GM21723 (cell line): ENCODE data around the gene NEDD9.

Source experiments
- ATAC-seq: cut with Tn5 transposase; IDR thresholded peaks from one replicate; pipeline ENCODE4 v1.9.1; 2021; ENCODE audit warnings: mild to moderate bottlenecking, moderate library complexity; ENCODE audit not compliant: unreplicated experiment

The NEDD9 gene

DNA sequence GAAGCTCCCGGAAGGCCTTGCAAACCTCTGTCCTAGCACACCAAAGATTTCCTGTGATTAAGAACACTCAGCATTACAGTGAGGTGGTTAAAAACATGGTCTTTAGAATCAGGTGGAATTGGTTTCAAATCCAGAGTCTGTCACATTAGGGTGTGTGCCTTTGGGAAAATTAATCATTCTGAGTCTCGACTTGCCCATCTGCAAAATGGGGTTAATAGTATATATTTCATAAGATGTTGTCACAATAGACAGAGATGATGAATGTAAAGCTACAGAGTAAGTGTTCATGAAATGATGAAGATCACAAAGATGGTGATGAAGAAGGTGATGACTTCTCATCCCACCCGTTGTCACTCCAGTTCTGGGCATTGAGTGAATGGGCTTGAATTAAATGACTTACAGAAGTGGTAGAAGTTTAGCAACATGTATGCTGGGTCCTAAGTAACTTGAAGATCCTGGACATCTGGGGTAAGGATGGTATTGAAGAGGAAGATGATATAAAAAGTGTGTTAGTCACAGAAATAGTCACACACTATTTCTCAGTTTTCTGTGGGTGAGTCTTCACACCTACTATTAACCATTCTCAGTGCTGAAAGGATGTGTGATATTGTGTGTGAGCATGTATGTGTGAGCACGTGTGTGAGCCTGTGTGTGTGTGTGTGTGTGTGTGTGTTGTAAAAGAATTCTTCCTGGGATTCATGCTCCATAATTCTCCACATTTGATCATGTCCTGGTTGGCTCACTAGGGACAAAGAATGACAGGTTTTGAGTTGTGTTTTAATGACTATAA lies 28.0 kb upstream of the NEDD9 start:
- no peak for ATAC-seq

DNA sequence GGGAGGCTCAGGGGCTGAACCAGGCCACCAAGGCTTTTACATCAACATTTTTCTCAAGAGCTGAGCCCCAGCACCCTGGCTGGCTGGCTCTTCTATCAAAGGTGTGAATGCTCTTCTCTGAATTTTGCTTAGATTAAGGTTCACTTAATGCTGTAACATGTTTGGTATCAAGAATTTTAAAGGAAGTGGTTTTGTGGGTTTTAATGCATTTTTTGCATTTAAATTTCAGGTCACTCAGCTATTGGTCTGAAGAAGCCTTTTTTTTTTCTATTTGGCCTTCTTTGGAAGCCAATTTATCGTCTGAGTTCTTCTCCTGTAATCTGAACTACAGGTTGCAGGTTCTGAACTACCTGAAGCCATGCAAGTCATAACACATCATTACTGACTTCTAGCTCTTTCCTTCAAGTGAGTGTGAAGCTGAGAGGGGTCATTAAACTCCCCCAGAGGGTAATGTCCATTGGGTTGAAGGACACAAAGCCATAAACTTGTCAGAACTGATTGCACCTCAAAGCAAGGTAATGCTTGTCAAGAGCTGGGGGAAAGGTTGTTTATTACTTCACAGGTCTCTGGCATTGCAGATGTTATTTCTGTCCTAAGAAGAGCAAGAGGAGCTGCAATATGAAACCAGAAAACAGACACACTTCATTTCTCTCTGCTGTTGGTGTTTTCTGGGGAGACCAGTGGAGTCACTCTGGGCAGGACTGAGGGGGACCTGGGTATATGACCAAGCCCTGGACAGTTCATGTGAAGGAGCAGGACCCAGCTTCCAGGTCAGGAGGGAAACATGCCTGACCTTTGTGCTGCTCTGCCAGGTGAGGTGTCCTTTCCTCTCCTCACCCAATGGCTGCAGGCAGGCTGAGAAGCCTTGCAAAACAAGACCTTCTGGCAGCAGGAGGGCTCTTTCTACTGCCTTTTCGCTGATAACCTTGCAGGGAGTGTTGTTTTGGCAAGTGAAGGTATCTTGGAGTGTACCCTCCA lies 26.1 kb upstream of the NEDD9 start:
- ATAC-seq, result peak; percentile 85

- no peak for ATAC-seq
Observed at GRCh38 chr6:11255610-11256009, 23.1 kb upstream of the NEDD9 start.

DNA sequence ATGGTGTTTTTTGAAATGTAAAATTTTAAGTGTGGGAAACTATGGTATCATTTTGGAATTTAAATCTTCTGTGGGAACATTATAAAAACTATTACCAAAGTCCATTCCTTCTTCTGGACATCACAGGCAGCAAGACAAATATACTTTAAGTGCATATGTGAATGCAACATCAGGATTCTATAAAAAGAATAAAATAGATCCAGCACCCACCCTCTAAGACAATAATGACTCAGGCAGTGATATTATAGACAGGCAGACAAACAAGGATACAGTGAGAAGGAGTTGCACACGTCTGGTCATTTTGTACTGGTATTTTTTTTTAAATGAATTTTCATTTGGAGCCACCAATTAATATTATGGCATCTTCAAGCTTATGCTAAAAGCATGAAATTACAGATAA lies 21.1 kb upstream of the NEDD9 start:
- ATAC-seq, result no peak

GRCh38 chr6:11251553-11252360 lies 19.3 kb upstream of the NEDD9 start:
- ATAC-seq, result no peak

GRCh38 chr6:11250108-11250507 lies 17.6 kb upstream of the NEDD9 start:
- ATAC-seq, result no peak

GRCh38 chr6:11248974-11249761 lies 16.7 kb upstream of the NEDD9 start:
- ATAC-seq, result no peak

- no peak for ATAC-seq
Observed at GRCh38 chr6:11246722-11247121, 14.3 kb upstream of the NEDD9 start.

DNA sequence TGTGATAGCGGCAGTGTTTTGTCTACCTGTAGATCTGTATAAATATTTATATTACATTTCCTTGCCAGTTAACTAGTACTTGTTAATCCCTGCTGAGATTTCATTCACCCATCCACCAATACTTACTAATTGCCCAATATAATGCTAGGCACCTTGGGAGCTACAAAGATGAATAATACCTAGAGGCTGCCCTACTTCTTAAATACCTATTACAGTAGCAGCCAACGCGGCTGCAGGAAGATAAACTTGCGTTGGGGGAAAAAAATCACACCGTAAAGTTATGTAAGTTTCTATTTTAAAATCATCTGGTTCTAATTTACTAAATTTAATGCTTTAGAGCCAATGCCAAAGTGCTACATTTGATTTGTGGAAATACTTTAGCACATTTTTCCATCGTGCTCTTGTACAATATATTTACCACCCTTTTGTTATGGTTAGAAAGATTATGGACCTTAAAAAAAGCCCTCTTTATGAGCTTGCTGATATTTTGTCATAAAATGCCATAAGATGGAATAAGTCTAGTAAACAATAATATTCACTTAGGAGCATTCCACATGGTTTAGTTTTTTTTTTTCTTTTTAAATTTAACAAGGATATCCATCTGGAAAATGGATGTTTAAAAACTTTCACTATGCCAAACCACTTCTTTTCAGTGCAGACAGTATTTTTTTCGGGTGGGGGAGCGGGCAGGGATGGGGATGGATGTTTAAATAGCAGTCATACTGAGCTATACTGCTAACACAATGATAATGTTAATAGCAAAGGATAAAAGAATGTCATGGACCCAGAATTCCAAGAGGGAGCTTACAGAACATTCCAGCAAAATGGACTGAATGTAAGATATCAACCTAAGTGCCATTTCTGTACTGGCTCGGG lies 13.2 kb upstream of the NEDD9 start:
- no peak for ATAC-seq

DNA sequence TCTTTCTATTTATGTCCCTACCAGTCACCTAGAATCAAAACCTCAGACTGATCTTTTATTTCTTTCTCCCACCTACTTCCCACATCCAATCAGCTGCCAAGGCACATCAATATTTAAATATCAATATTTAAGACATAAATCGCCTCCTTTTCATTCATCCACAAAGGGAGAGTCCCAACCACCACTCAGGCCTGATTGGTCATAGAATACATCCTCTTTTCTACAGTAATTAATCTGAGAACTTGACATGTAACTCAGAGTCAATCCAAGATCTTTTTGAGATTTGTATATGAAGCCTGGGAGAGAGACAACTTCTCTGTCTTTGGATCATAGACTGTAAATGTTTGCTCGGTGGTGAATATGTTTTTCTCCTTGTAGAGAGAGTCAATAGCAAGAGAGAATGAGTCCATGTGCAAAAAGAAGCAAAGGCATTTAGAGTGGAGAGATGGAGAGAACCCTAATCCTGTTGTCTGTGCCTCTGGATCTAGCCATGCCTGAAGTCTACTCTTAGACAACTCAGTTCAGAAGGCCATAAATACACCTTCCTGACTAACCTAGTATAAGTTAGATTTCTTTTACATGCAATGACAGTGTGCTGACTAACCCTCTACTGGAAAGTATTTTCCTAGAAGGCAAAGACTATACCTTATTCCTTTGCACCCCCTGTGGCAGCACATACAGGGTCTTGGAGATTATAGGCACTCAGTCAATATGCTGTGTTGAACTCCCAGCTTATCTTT lies 12.1 kb upstream of the NEDD9 start:
- ATAC-seq, result no peak

DNA sequence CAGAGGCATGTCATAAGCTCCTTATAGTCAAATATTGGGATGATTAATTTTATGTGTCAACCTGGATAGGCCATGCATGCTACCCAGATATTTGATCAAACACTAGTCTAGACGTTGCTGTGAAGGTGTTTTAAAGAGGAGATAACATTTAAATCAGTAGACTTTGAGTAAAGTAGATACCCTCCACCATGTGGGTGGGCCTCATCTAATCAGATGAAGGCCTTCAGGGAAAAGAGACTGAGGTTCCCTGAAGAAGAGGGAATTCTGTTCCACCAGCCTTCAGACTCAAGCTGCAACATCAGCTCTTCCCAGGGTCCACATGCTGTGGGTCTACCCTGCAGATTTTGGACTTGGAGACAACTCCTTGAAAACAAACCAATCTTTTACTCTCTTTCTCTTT lies 11.4 kb upstream of the NEDD9 start:
- no peak for ATAC-seq

DNA sequence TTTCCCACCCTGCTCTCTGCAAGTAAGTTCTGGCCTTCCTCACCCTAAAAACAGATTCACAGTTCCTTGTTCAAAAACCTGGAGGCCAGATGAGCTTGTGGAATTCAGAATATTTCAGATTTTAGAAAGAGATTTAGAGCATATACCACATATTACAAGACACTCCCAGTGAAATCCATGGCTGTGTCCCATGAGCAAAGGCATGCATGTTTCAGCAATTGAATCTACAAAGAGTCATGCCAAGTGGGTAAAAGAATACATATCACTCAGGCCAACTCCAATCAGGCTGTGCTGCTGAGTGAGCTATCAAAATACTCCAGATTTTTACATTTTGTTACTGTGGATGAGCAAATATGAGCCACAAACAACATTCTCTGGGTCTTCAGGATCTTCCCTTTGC lies 10.2 kb upstream of the NEDD9 start:
- no peak for ATAC-seq

- ATAC-seq, result no peak
Observed at GRCh38 chr6:11241793-11242201, 9.3 kb upstream of the NEDD9 start.

DNA sequence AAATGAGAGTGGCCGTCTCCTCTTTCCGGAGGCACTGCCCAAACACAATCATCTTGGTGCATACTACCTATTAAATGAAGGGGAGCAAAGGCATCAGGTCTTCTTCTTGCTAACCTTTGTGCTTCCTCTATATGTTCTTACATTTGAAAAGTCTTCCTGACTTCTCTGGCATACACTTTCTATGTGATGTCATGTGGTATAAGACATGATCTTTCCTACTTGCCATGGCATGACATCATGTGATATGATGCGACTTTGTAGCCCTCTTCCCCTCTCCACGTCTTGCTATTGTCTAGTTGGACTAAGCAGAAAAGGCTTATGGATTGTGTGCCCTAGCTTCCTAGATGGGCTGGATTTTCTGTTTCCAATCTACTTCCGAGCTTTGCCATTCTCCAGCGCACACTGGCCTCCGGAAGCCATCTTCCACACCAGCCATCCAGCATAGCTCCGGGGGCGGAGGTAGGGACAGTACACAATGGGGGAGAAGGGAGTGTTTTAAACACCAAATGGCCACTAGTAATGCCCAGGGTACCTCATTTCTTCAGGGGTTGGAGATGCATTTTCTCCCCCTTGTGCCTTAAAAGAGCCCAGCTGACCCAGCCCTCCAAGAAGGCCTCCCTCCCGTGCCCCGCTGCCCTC lies 8.8 kb upstream of the NEDD9 start:
- ATAC-seq, result no peak

DNA sequence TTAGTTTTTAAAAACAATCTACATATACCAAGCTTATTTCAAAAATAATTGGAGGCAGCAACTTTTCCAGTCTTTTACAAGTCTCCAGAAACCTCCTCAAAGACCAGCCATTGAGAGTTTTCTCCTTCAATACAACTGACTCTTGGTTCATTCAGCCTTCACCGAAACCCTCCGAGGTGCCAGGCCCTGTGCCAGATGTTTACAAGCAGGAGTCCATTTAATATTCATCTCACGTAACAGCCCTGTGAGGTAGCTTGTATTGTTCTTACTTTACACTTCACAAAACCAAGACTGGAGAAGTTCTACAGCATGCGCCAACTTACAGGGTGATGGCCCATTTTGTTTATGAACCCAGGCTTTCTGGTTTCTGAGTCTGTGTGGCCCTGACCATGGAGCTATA lies 5.5 kb upstream of the NEDD9 start:
- ATAC-seq, result no peak

GRCh38 chr6:11237428-11237827 lies 5.0 kb upstream of the NEDD9 start:
- ATAC-seq, result no peak

- ATAC-seq, result no peak
Observed at GRCh38 chr6:11236915-11237314, 4.4 kb upstream of the NEDD9 start.

GRCh38 chr6:11236076-11236750 lies 3.7 kb upstream of the NEDD9 start:
- peak; percentile 27 for ATAC-seq
